ENCODE results near the gene LCE7A.

GRCh38 chr1:152873495-152873894 lies 13.7 kb downstream of the LCE7A start:
- TF ChIP-seq CTCF (conservative IDR thresholded peaks at IDR 0.05) (no peak), ZFX (IDR thresholded peaks at IDR 0.05) (no peak)
